GM12872 (cell line): ENCODE results near the gene ANO5.

ENCODE experiments used
- TF ChIP-seq, protein P1 (sequence below): IDR thresholded peaks from 3 replicates; pipeline ENCODE4 v1.5.1; 2011; ENCODE audit warnings: low read depth, mild to moderate bottlenecking, low read length, moderate library complexity; ENCODE audit not compliant: insufficient read depth

ANO5 gene

DNA sequence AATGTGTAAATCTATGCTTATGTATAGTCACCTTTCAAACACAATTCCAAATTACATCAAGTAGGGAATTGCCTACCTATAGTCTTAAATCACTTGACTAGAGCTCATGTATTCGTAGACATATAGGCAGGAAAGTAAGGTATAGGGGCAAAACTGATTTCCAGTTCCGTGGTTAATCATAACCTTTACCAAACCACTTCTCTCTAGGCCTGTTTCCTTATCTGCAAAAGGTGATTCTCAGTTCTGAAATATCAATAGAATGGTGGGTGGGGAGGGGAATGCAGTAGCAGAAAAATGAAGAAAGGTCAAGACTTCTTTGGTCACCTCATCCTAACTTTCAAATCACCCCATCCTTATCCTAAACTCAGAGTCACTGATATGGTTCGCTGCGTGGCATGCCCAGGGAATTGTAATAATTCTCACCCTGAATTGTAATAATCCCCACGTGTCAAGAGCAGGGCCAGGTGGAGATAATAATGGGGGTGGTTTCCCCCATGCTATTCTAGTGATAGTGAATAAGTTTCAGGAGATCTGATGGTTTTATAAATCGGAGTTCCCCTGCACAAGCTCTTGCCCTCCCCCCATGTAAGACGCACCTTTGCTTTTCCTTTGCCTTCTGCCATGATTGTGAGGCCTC, 1.9 kb upstream of the ANO5 start:
- TF ChIP-seq, protein P1, sequence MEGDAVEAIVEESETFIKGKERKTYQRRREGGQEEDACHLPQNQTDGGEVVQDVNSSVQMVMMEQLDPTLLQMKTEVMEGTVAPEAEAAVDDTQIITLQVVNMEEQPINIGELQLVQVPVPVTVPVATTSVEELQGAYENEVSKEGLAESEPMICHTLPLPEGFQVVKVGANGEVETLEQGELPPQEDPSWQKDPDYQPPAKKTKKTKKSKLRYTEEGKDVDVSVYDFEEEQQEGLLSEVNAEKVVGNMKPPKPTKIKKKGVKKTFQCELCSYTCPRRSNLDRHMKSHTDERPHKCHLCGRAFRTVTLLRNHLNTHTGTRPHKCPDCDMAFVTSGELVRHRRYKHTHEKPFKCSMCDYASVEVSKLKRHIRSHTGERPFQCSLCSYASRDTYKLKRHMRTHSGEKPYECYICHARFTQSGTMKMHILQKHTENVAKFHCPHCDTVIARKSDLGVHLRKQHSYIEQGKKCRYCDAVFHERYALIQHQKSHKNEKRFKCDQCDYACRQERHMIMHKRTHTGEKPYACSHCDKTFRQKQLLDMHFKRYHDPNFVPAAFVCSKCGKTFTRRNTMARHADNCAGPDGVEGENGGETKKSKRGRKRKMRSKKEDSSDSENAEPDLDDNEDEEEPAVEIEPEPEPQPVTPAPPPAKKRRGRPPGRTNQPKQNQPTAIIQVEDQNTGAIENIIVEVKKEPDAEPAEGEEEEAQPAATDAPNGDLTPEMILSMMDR = no peak

DNA sequence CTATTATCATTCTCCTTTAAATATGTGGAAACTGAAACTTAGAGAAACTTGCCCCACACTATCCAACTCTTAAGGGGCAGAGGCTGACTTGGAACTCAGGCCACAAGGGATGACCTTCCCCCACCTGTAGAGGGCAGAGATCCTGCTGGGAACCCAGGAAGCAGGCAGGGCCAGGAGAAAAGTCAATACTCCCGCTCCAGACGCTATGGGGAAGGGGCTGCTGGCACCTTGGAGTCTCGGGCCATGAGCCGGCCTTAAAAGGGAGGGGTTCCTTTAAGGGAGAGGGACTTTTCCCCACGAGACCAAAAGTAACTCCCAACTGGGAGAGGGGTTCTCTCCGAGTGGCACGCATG, 620 bp upstream of the ANO5 start:
- TF ChIP-seq, protein P1 = peak; percentile 31; the same call in 2 of the 3 replicates

DNA sequence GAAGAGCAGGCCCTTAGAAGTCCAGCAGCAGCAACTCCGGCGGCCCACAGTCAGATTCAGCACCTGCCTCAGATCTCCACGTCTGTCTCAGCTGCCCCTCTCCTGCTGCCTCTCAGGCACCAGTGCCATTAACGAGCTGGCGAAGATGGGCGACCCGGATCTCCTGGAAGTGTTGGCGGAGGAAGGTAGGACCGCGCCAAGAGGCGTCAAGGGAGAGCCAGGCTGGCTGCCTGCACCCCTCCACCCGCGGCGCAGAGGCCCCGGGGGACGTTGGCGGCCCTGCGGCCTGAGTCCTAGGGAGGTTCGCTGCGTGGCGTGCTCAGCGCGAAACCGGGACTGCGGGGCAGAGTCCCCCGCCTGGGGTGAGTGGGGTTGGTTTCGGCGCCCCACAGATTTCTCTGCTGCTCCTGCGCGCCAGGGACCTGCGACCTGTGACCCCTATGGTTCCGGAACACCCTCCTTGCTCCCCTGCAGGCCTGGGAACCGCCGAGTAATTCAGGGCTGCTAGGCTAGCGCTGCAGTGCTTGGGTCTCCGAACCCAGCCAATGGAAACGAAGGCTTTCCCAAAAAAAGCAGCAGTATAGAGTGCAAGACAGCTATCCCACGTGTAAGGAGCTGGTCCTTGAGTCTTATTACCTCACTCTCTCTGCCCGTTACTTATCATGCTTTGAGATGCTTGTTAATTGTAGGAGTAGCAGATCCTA, 615 bp downstream of the ANO5 start:
- TF ChIP-seq, protein P1 = no peak

DNA sequence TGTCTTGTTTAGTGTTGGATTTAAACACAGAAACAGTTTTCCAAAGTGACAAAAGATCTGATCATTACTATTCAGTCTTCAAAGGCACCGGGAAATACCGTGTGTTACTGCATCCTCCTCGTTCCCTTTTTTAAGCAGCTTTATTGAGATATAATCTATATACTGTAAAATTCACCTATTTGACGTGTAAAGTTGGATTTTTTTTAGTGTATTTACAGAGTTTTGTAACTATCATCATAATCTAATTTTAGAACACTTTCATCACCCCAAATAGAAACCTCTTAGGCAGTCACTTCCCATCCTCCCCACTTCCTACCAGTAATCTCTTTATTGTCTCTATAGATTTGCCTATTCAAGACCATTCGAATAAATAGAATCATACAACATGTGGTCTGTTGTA, 1.4 kb downstream of the ANO5 start:
- TF ChIP-seq, protein P1 = no peak

DNA sequence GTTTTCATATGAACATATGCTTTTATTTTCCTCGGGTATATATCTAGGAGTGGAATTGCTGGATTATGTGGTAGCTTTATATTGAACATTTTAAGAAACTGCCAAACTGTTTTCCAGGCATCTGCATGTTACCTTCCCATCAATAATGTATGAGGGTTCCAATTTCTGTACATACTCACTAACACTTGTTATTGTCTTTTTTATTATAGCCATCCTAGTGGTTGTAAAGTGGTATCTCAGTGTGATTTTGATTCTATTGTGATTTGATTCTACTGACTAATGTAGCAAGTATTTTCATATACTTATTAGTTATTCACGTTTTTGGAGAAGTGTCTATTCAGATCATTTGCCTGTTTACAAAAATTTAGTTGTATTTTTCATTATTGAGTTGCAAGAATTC, 2.0 kb downstream of the ANO5 start:
- TF ChIP-seq, protein P1 = 0 out of 3 replicates have a peak, but pooled peaks have one; percentile 11

DNA sequence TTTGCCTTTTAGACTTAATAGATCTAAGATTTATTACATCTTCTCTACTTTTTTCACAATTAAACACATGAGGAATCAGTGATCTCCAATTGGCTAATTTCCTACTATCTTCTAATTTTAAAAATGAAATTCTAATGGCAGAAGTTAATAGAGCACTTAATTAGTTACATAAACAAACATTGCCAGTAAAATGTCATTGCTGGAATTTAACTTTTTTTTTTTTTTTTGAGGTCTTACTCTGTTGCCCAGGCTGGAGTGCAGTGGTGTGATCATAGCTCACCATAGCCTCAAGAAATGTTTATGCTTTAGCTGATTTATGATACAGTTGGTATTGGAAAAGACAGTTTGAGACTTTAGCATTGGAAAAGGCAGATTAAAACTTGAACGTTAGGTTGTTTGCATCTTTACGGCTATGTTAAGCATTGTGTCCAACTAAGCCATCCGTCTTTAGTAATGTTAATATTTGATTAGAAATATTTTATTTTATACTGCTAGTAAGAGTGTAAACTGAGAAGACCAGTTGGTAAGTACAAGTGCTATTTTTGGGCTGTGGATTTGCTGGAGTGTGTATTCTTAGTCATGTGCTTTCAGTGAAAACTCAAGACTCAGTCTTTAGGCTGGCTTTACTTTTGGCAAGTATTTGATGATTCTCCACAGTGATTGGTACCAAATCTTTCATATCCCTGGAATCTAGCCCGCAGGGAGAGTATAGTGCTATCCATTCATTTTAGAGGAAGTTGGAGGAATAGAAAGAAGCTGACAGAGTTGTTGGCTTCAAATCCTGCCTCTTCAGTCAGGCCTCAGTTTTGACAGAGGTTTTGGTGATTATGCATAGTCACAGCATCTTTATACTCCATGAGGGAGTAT, 4.5 kb downstream of the ANO5 start:
- TF ChIP-seq, protein P1 = no peak

DNA sequence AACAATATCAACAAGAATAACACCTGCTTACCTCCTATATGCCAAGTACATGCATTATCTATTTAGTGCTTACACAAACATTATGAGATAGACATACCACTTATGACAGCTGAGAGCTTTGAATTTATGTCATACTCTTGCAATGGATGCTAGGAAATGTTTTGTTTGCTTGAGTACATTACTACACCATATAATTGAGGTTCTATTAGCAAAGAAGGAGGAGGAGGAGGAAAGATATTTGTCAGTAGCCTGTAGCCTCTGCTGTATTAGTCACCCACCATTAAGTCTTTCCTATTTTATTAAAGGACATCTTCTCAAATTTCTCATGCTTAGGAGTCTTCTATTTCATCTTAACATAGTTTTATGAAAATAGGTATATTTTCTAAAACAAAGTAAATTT, 6.4 kb downstream of the ANO5 start:
- TF ChIP-seq, protein P1 = no peak
